H9 (cell line): Measurements from ENCODE around the gene TMEM97. TPM values are rescaled to one million over a fixed set of nuclear protein-coding genes. Genes with fewer than 3 reads are reported as not detected.
"Not testable (repeated sequence)": the region's sequence is repeated elsewhere in the genome, so short reads cannot be mapped to it uniquely, and the experiment has no call there.

Source experiments
- DNase-seq: peaks from one replicate; pipeline ENCODE4 v3.0.0-alpha.2; 2017
- H2AFZ ChIP-seq: one replicate; pipeline ENCODE4 v1.6.1; 2013; ENCODE audit warnings: mild to moderate bottlenecking, low read length, control low read depth, moderate library complexity
- H2AK5ac ChIP-seq: 2 replicates; pipeline ENCODE4 v1.6.1; 2013; ENCODE audit warnings: low read length, control low read depth, mixed read lengths; ENCODE audit not compliant: insufficient read length
- H2BK120ac ChIP-seq: one replicate; pipeline ENCODE4 v1.6.1; 2013; ENCODE audit warnings: low read depth, mild to moderate bottlenecking, low read length, control low read depth, inconsistent platforms; ENCODE audit not compliant: poor library complexity, severe bottlenecking
- H2BK12ac ChIP-seq: 2 replicates; pipeline ENCODE4 v1.6.1; 2013; ENCODE audit warnings: low read length, control low read depth, mixed read lengths, low read depth; ENCODE audit not compliant: insufficient read length
- H2BK15ac ChIP-seq: 2 replicates; pipeline ENCODE4 v1.6.1; 2013; ENCODE audit warnings: low read depth, low read length, control low read depth
- H2BK20ac ChIP-seq: one replicate; pipeline ENCODE4 v1.6.1; 2013; ENCODE audit warnings: low read depth, mild to moderate bottlenecking, low read length, control low read depth, inconsistent platforms; ENCODE audit not compliant: poor library complexity, severe bottlenecking
- H2BK5ac ChIP-seq: 2 replicates; pipeline ENCODE4 v1.6.1; 2013; ENCODE audit warnings: low read length, control low read depth, mixed read lengths; ENCODE audit not compliant: insufficient read length
- H3K14ac ChIP-seq: 2 replicates; pipeline ENCODE4 v1.6.1; 2013; ENCODE audit warnings: low read length, control low read depth; ENCODE audit not compliant: insufficient read depth
- H3K18ac ChIP-seq: 2 replicates; pipeline ENCODE4 v1.6.1; 2013; ENCODE audit warnings: low read depth, mild to moderate bottlenecking, mixed read lengths, low read length, control low read depth; ENCODE audit not compliant: insufficient read length
- H3K23ac ChIP-seq: 2 replicates; pipeline ENCODE4 v1.6.1; 2013; ENCODE audit warnings: low read length, control low read depth, mixed read lengths, low read depth; ENCODE audit not compliant: insufficient read length
- H3K23me2 ChIP-seq: 2 replicates; pipeline ENCODE4 v1.6.1; 2013; ENCODE audit warnings: low read depth, mild to moderate bottlenecking, mixed read lengths, low read length, control low read depth; ENCODE audit not compliant: insufficient read length, poor library complexity, severe bottlenecking
- H3K27ac ChIP-seq: 2 replicates; pipeline ENCODE4 v1.5.1; 2013; ENCODE audit warnings: low read length, control low read depth, mixed read lengths, low read depth; ENCODE audit not compliant: insufficient read length
- H3K27me3 ChIP-seq: 2 replicates; pipeline ENCODE4 v1.6.1; 2013; ENCODE audit warnings: low read length, control low read depth, inconsistent platforms; ENCODE audit not compliant: insufficient read depth
- H3K4ac ChIP-seq: 2 replicates; pipeline ENCODE4 v1.6.1; 2013; ENCODE audit warnings: low read depth, mild to moderate bottlenecking, control low read depth, inconsistent platforms, low read length, moderate library complexity
- H3K4me1 ChIP-seq: 2 replicates; pipeline ENCODE4 v1.6.1; 2013; ENCODE audit warnings: low read length, control low read depth, inconsistent platforms; ENCODE audit not compliant: insufficient read depth
- H3K4me2 ChIP-seq: 2 replicates; pipeline ENCODE4 v1.6.1; 2013; ENCODE audit warnings: low read length, control low read depth, mixed read lengths; ENCODE audit not compliant: insufficient read length, insufficient read depth
- H3K56ac ChIP-seq: 2 replicates; pipeline ENCODE4 v1.6.1; 2013; ENCODE audit warnings: low read depth, mild to moderate bottlenecking, mixed read lengths, low read length, control low read depth; ENCODE audit not compliant: insufficient read length
- H3K79me1 ChIP-seq: 2 replicates; pipeline ENCODE4 v1.6.1; 2013; ENCODE audit warnings: low read depth, mild to moderate bottlenecking, moderate library complexity, low read length, control low read depth, inconsistent platforms; ENCODE audit not compliant: insufficient read depth, poor library complexity, severe bottlenecking
- H3K79me2 ChIP-seq: 2 replicates; pipeline ENCODE4 v1.6.1; 2013; ENCODE audit warnings: low read length, control low read depth, inconsistent platforms; ENCODE audit not compliant: insufficient read depth
- H3K9ac ChIP-seq: 2 replicates; pipeline ENCODE4 v1.6.1; 2013; ENCODE audit warnings: low read length, control low read depth, mixed read lengths; ENCODE audit not compliant: insufficient read length; ENCODE audit errors: extremely low read depth
- H3K9me3 ChIP-seq: one replicate; pipeline ENCODE4 v1.6.1; 2013; ENCODE audit warnings: low read depth, low read length, inconsistent platforms; ENCODE audit not compliant: control insufficient read depth
- H3T11ph ChIP-seq: one replicate; pipeline ENCODE4 v1.6.1; 2013; ENCODE audit warnings: mild to moderate bottlenecking, low read length, control low read depth, inconsistent platforms
- H4K20me1 ChIP-seq: one replicate; pipeline ENCODE4 v1.6.1; 2013; ENCODE audit not compliant: control insufficient read depth, insufficient read length, insufficient read depth
- H4K5ac ChIP-seq: 2 replicates; pipeline ENCODE4 v1.6.1; 2013; ENCODE audit warnings: low read depth, mild to moderate bottlenecking, mixed read lengths, low read length, control low read depth; ENCODE audit not compliant: insufficient read length
- H4K8ac ChIP-seq: replicated peaks from 2 replicates; pipeline ENCODE4 v1.6.1; 2013; ENCODE audit warnings: low read length, control low read depth, mixed read lengths, low read depth; ENCODE audit not compliant: insufficient read length
- H4K91ac ChIP-seq: 2 replicates; pipeline ENCODE4 v1.6.1; 2013; ENCODE audit warnings: low read depth, mild to moderate bottlenecking, moderate library complexity, mixed read lengths, low read length, control low read depth; ENCODE audit not compliant: insufficient read length
- H3K27ac Mint-ChIP-seq, 3 experiments: 2 replicates in 2 of 3; 3 replicates in 1 of 3; pipeline ENCODE4 v1.8.0; 2020 to 2021; ENCODE audit warnings: mixed read lengths in 3 of 3, mild to moderate bottlenecking in 1 of 3, moderate library complexity in 1 of 3
- H3K27me3 Mint-ChIP-seq: 2 replicates; pipeline ENCODE4 v1.8.0; 2021; ENCODE audit warnings: low read depth, mild to moderate bottlenecking, moderate library complexity, mixed read lengths
- H3K36me3 Mint-ChIP-seq, 3 experiments: 2 replicates in 2 of 3; 3 replicates in 1 of 3; pipeline ENCODE4 v1.8.0; 2020 to 2021; ENCODE audit warnings: low read depth in 3 of 3, mixed read lengths in 3 of 3; ENCODE audit not compliant: insufficient read depth in 1 of 3
- H3K4me1 Mint-ChIP-seq, 2 experiments: 2 replicates each; pipeline ENCODE4 v1.8.0; 2020; ENCODE audit warnings: mixed read lengths in 2 of 2
- H3K4me3 Mint-ChIP-seq, 2 experiments: 2 replicates in 1 of 2; 3 replicates in 1 of 2; pipeline ENCODE4 v1.8.0; 2020 to 2021; ENCODE audit warnings: mild to moderate bottlenecking in 2 of 2, mixed read lengths in 2 of 2, moderate library complexity in 1 of 2
- H3K9me3 Mint-ChIP-seq, 2 experiments: 2 replicates in 1 of 2; 3 replicates in 1 of 2; pipeline ENCODE4 v1.8.0; 2020; ENCODE audit warnings: mild to moderate bottlenecking in 2 of 2, mixed read lengths in 2 of 2, moderate library complexity in 1 of 2
- WGBS: extraction: QIAGEN DNeasy Blood & Tissue Kit; methylation state at CpG from one replicate; pipeline ENCODE4 v1.1.7; 2013; ENCODE audit warnings: missing lambda C conversion rate, low lambda C conversion rate, mixed read lengths; ENCODE audit not compliant: insufficient read length; ENCODE audit errors: extremely low coverage; 5-methylcytosine and 5-hydroxymethylcytosine counted together
- total RNA-seq: library from RNA; stranded (reverse); gene quantifications from 2 replicates; pipeline ENCODE4 v1.2.1, GENCODE V29; 2021
- TF ChIP-seq, protein P1 (sequence below): fragments of 200-600 bp; sonication (generic); conservative IDR thresholded peaks from 3 replicates; pipeline ENCODE4 v1.8.0; 2021; ENCODE audit warnings: antibody characterized with exemption, mild to moderate bottlenecking

Gene TMEM97
- total RNA-seq, 1 experiment from 2014 or later = 116 TPM

DNA sequence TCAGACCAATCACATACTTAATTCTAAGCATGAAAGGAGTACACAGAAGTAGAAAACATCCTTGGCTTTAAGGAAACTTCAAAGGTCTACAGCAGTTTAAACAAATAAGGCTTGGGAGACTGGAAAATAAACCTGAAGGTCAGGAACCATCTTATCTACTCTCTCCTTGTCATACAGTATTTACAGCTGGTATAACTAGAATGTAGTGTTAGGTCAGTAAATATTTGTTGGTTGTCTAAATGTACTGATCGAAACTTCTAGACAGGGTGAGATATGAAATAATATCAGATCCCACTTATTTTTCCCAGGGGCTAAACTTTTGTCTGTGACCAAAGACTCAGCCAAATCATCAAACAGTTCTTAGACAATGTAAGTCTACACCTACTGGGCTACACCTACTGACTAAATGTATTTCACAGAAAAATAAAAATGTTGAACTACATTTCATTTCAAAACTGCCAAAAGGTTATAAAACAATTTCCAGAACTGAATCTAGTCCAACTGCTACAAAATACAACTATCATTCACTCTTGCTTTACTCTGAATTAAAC lies 27.1 kb upstream of the TMEM97 start:
- Histone ChIP-seq H3K27ac (no peak overlapping the region), H2AK5ac (no peak overlapping the region), H3K23me2 (no peaks in the 10 kb centered on the region), H2BK5ac (no peak overlapping the region), H3K27me3 (no peaks in the 10 kb centered on the region), H3K56ac (no peak overlapping the region), H3K18ac (no peak overlapping the region), H3K14ac (no peak overlapping the region), H3T11ph (no peak overlapping the region), H2BK15ac (no peak overlapping the region), H3K79me1 (no peaks in the 10 kb centered on the region), H2BK20ac (no peak overlapping the region), H4K5ac (no peak overlapping the region), H3K79me2 (no peaks in the 10 kb centered on the region), H3K4me1 (no peaks in the 10 kb centered on the region), H3K9me3 (no peaks in the 10 kb centered on the region), H4K91ac (no peak overlapping the region), H4K20me1 (no peaks in the 10 kb centered on the region), H3K23ac (no peak overlapping the region), H2BK120ac (no peak overlapping the region), H3K4ac (no peak overlapping the region), H2BK12ac (no peak overlapping the region), H4K8ac (no peak overlapping the region), H3K4me2 (no peak overlapping the region), H3K9ac (no peak overlapping the region), H2AFZ (no peak overlapping the region)
- Mint-ChIP-seq H3K27me3 (no peaks in the 10 kb centered on the region), H3K36me3 (no peaks in the 10 kb centered on the region), H3K27ac (no peak overlapping the region), H3K9me3 (no peaks in the 10 kb centered on the region), H3K4me1 (no peaks in the 10 kb centered on the region), H3K4me3 (no peak overlapping the region)
- WGBS = no CpG with 5 or more reads among the region's 1 CpG
- DNase-seq = no peak
- TF ChIP-seq, protein P1, sequence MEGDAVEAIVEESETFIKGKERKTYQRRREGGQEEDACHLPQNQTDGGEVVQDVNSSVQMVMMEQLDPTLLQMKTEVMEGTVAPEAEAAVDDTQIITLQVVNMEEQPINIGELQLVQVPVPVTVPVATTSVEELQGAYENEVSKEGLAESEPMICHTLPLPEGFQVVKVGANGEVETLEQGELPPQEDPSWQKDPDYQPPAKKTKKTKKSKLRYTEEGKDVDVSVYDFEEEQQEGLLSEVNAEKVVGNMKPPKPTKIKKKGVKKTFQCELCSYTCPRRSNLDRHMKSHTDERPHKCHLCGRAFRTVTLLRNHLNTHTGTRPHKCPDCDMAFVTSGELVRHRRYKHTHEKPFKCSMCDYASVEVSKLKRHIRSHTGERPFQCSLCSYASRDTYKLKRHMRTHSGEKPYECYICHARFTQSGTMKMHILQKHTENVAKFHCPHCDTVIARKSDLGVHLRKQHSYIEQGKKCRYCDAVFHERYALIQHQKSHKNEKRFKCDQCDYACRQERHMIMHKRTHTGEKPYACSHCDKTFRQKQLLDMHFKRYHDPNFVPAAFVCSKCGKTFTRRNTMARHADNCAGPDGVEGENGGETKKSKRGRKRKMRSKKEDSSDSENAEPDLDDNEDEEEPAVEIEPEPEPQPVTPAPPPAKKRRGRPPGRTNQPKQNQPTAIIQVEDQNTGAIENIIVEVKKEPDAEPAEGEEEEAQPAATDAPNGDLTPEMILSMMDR = no peak

DNA sequence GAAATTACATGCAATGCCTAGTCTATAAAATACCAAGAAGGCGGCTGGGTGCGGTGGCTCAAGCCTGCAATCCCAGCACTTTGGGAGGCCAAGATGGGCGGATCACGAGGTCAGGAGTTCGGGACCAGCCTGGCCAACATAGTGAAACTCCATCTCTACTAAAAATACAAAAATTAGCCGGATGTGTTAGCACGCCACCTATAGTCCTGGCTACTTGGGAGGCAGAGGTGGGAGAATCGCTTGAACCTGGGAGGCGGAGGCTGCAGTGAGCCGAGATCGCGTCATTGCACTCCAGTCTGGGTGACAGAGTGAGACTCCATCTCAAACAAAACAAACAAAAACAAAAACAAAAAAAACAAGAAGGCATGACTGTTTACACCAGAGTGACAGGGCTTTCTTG lies 26.1 kb upstream of the TMEM97 start:
- H3K79me1 ChIP-seq, H3K9me3 ChIP-seq, H3K23ac ChIP-seq: not testable (repeated sequence)

More for the DNA sequence above, 26.1 kb upstream of the TMEM97 start:
- not testable (repeated sequence) for H3K56ac ChIP-seq, H4K91ac ChIP-seq, H3K27ac Mint-ChIP-seq, H3K4me1 Mint-ChIP-seq, H3T11ph ChIP-seq, H3K27ac ChIP-seq, H3K4me1 ChIP-seq, H3K14ac ChIP-seq, H2BK15ac ChIP-seq, H2BK5ac ChIP-seq, H4K8ac ChIP-seq, H3K23me2 ChIP-seq, H3K4me3 Mint-ChIP-seq, H3K27me3 ChIP-seq, H3K27me3 Mint-ChIP-seq, H3K79me2 ChIP-seq, H3K9me3 Mint-ChIP-seq, H2BK20ac ChIP-seq, H4K5ac ChIP-seq, H4K20me1 ChIP-seq, H2BK120ac ChIP-seq, DNase-seq, H2AFZ ChIP-seq, H3K4ac ChIP-seq, H3K18ac ChIP-seq, H2AK5ac ChIP-seq, H2BK12ac ChIP-seq, H3K4me2 ChIP-seq, H3K9ac ChIP-seq, H3K36me3 Mint-ChIP-seq
- WGBS = no CpG with 5 or more reads among the region's 12 CpGs
